HepG2 (cell line): ENCODE results near the gene SRCIN1. TPM values are rescaled to one million over a fixed set of nuclear protein-coding genes. Genes with fewer than 3 reads are reported as not detected.
A peak's percentile ranks its signal among the peaks of the same experiment; 100 is the strongest.

Experiments
- ATAC-seq: fragments of 200-7000 bp; cut with Tn5 transposase; 3 replicates; pipeline ENCODE4 v1.9.1; 2020; ENCODE audit warnings: mild to moderate bottlenecking, moderate library complexity
- BruUV-seq: library from RNA; stranded (reverse); fragments of 400-500 nt; replicated peaks from 2 replicates; lab custom pipeline; 2021; lab: Mats Ljungman, UMichigan
- CTCF ChIA-PET: fragments of 300-600 bp; formaldehyde crosslinking; extraction: SDS; loops from one replicate; lab custom pipeline; 2021; ENCODE audit warnings: low total read pairs, inconsistent platforms, low intra/inter-chr PET ratio; lab: Yijun Ruan, JAX
- POLR2A ChIA-PET: fragments of 350-600 bp; sonication (Branson Sonifier 250); formaldehyde crosslinking; loops from one replicate; lab custom pipeline; 2020; ENCODE audit warnings: antibody characterized with exemption, inconsistent platforms; lab: Yijun Ruan, JAX
- DNase-seq: peaks from one replicate; pipeline ENCODE4 v3.0.0-alpha.2; 2015; ENCODE audit warnings: low spot score
- FAIRE-seq: peaks from 3 replicates; lab custom pipeline; 2011; peaks lifted over from hg19 to GRCh38; lab: Jason Lieb, UNC
- H2AFZ ChIP-seq: one replicate; pipeline ENCODE4 v1.6.1; 2011; ENCODE audit warnings: low read length, inconsistent platforms
- H3K27ac ChIP-seq: fragments of 300-600 bp; 3 replicates; pipeline ENCODE4 v1.8.0; 2011; ENCODE audit warnings: mixed run types, mild to moderate bottlenecking, mixed read lengths, low read length, inconsistent platforms; ENCODE audit not compliant: insufficient read depth; ENCODE audit errors: extremely low read length
- H3K27me3 ChIP-seq, 2 experiments: fragments of 200-600 bp in 1 of 2; 2 replicates in 1 of 2; 3 replicates in 1 of 2; pipeline versions ENCODE4 v1.6.0 to v1.8.0; 2011; ENCODE audit warnings: low read length in 2 of 2, mild to moderate bottlenecking in 2 of 2, moderate library complexity in 2 of 2, inconsistent platforms in 1 of 2; ENCODE audit not compliant: insufficient read depth in 2 of 2, control insufficient read depth in 1 of 2
- H3K36me3 ChIP-seq, 2 experiments: fragments of 200-600 bp in 1 of 2; replicated peaks in 1 of 2; 2 replicates in 1 of 2; 3 replicates in 1 of 2; pipeline versions ENCODE4 v1.5.1 to v1.8.0; 2011; ENCODE audit warnings: low read length in 2 of 2, inconsistent platforms in 1 of 2; ENCODE audit not compliant: insufficient read depth in 2 of 2, control insufficient read depth in 1 of 2
- H3K4me1 ChIP-seq: 2 replicates; pipeline ENCODE4 v1.5.1; 2012; ENCODE audit warnings: low read length, inconsistent platforms; ENCODE audit not compliant: insufficient read depth
- H3K4me2 ChIP-seq: 2 replicates; pipeline ENCODE4 v1.6.0; 2011; ENCODE audit warnings: low read depth, low read length, inconsistent platforms
- H3K4me3 ChIP-seq, 3 experiments: fragments of 200-600 bp in 1 of 3; sonication (generic), shearing (Covaris generic) in 1 of 3; replicated peaks in 1 of 3; 2 replicates each; pipeline ENCODE4 v1.5.1; 2011 to 2016; ENCODE audit warnings: low read length in 3 of 3, inconsistent platforms in 2 of 3, low read depth in 2 of 3, mild to moderate bottlenecking in 2 of 3, control low read depth in 1 of 3, mixed read lengths in 1 of 3; ENCODE audit not compliant: insufficient read depth in 1 of 3
- H3K79me2 ChIP-seq: one replicate; pipeline ENCODE4 v1.6.1; 2011; ENCODE audit warnings: low read length, inconsistent platforms; ENCODE audit not compliant: insufficient read depth
- H3K9ac ChIP-seq: 2 replicates; pipeline ENCODE4 v1.6.0; 2011; ENCODE audit warnings: mild to moderate bottlenecking, low read depth, low read length, inconsistent platforms; ENCODE audit not compliant: insufficient read depth
- H3K9me3 ChIP-seq: 2 replicates; pipeline ENCODE4 v1.5.1; 2012; ENCODE audit warnings: mild to moderate bottlenecking, low read length
- H4K20me1 ChIP-seq: 2 replicates; pipeline ENCODE4 v1.6.0; 2011; ENCODE audit warnings: inconsistent platforms, mild to moderate bottlenecking, low read length, moderate library complexity; ENCODE audit not compliant: insufficient read depth
- AKAP8 ChIP-seq: sonication (generic); formaldehyde crosslinking; IDR thresholded peaks from 2 replicates; pipeline ENCODE4 v1.5.1; 2020; ENCODE audit warnings: mild to moderate bottlenecking, missing genetic modification reagents
- DNMT3B ChIP-seq: conservative IDR thresholded peaks from 2 replicates; pipeline ENCODE4 v1.6.1; 2016; ENCODE audit warnings: missing biosample characterization, control low read depth
- FOXP1 ChIP-seq, 2 experiments: fragments of 450-650 bp in 1 of 2; IDR thresholded peaks; 2 replicates each; pipeline ENCODE4 v1.6.1; 2017 to 2018; ENCODE audit warnings: antibody characterized with exemption in 1 of 2
- KAT8 ChIP-seq: IDR thresholded peaks from 2 replicates; pipeline ENCODE4 v1.6.1; 2016; ENCODE audit warnings: missing genetic modification reagents, missing compliant biosample characterization
- KDM5B ChIP-seq: sonication (generic); formaldehyde crosslinking; IDR thresholded peaks from 2 replicates; pipeline ENCODE4 v1.4.0; 2020; ENCODE audit warnings: missing genetic modification reagents, mild to moderate bottlenecking, borderline replicate concordance
- MAZ ChIP-seq, 2 experiments: sonication (generic) in 1 of 2; formaldehyde crosslinking in 1 of 2; IDR thresholded peaks; 2 replicates each; pipeline versions ENCODE4 v1.5.0 to v1.6.1; 2012 to 2020; ENCODE audit warnings: low read depth in 2 of 2, mild to moderate bottlenecking in 2 of 2, borderline replicate concordance in 1 of 2, improper control_type of control experiment in 1 of 2, low read length in 1 of 2, missing genetic modification reagents in 1 of 2, moderate library complexity in 1 of 2
- NONO ChIP-seq, 2 experiments: fragments of 450-650 bp in 1 of 2; sonication (generic) in 1 of 2; formaldehyde crosslinking in 1 of 2; IDR thresholded peaks in 1 of 2; conservative IDR thresholded peaks in 1 of 2; 2 replicates each; pipeline versions ENCODE4 v1.6.1 to v1.8.0; 2017 to 2022; ENCODE audit warnings: mild to moderate bottlenecking in 1 of 2, missing genetic modification reagents in 1 of 2, moderate library complexity in 1 of 2
- PLRG1 ChIP-seq: fragments of 450-650 bp; conservative IDR thresholded peaks from 2 replicates; pipeline ENCODE4 v1.6.1; 2016
- SAFB2 ChIP-seq: sonication (generic); formaldehyde crosslinking; IDR thresholded peaks from 2 replicates; pipeline ENCODE4 v1.5.1; 2020; ENCODE audit warnings: missing genetic modification reagents, low read depth, mild to moderate bottlenecking, borderline replicate concordance
- YEATS4 ChIP-seq: sonication (generic); formaldehyde crosslinking; IDR thresholded peaks from 2 replicates; pipeline ENCODE4 v1.4.0; 2020; ENCODE audit warnings: missing genetic modification reagents, borderline replicate concordance
- ZNF354B ChIP-seq: sonication (generic); formaldehyde crosslinking; IDR thresholded peaks from 2 replicates; pipeline ENCODE4 v1.8.0; 2022; ENCODE audit warnings: mild to moderate bottlenecking, missing genetic modification reagents
- ZNF550 ChIP-seq: sonication (generic); formaldehyde crosslinking; IDR thresholded peaks from 2 replicates; pipeline ENCODE4 v1.4.0; 2020; ENCODE audit warnings: mild to moderate bottlenecking, missing genetic modification reagents, borderline replicate concordance
- ZNF670 ChIP-seq: sonication (generic); formaldehyde crosslinking; IDR thresholded peaks from 2 replicates; pipeline ENCODE4 v1.8.0; 2022; ENCODE audit warnings: mild to moderate bottlenecking, missing genetic modification reagents, borderline replicate concordance
- ZNF776 ChIP-seq: sonication (generic); formaldehyde crosslinking; IDR thresholded peaks from 2 replicates; pipeline ENCODE4 v1.4.0; 2020; ENCODE audit warnings: mild to moderate bottlenecking, missing genetic modification reagents
- WGBS: methylation state at CpG from one replicate; pipeline ENCODE4 v1.1.6; 2017; ENCODE audit warnings: low lambda C conversion rate; 5-methylcytosine and 5-hydroxymethylcytosine counted together
- in situ Hi-C: cut with HindIII; loops from 2 replicates; pipeline ENCODE4 v1.10.0; 2017; ENCODE audit warnings: low pct_unique_long_range_greater_than_20kb; ENCODE audit not compliant: extremely low pct_ligation_motif_present
- intact Hi-C: fragments of 100-400 bp; cut with micrococcal nuclease; formaldehyde crosslinking; loops from one replicate; pipeline ENCODE4 v1.10.0; 2022; ENCODE audit not compliant: unreplicated experiment
- polyA plus RNA-seq, 8 experiments: library from polyadenylated mRNA; depleted of rRNA in 3 of 8; stranded (reverse) in 7 of 8; unstranded in 1 of 8; fragments of >200 nt; fragmentation: Illumina TruSeq in 4 of 8; extraction: Trizol in 4 of 8; gene quantifications; 2 replicates each; pipeline versions ENCODE4 v1.2.1 to v1.2.3, GENCODE V29; 2011 to 2016; ENCODE audit warnings: low read depth in 4 of 8, missing spikeins in 1 of 8, mixed read lengths in 1 of 8; ENCODE audit not compliant: insufficient read depth in 1 of 8
- total RNA-seq, 5 experiments: library from RNA; depleted of rRNA; stranded (reverse); fragments of >200 nt; fragmentation: Illumina TruSeq; extraction: Trizol; gene quantifications; 2 replicates each; pipeline ENCODE4 v1.2.3, GENCODE V29; 2016; ENCODE audit warnings: low read depth in 1 of 5
- TF ChIP-seq, protein P1 (sequence below): sonication (generic); formaldehyde crosslinking; IDR thresholded peaks from 2 replicates; pipeline ENCODE4 v1.4.0; 2020; ENCODE audit warnings: mild to moderate bottlenecking, missing genetic modification reagents
- TF ChIP-seq, protein P2 (sequence below): IDR thresholded peaks from 2 replicates; pipeline ENCODE4 v1.6.1; 2016; ENCODE audit warnings: control low read depth

The SRCIN1 gene
- total and polyA plus RNA-seq, 2 of the 13 experiments (the other 11 are each of a cell fraction or from before 2014, with no cell fraction given): 1.2 to 9.6 TPM

DNA sequence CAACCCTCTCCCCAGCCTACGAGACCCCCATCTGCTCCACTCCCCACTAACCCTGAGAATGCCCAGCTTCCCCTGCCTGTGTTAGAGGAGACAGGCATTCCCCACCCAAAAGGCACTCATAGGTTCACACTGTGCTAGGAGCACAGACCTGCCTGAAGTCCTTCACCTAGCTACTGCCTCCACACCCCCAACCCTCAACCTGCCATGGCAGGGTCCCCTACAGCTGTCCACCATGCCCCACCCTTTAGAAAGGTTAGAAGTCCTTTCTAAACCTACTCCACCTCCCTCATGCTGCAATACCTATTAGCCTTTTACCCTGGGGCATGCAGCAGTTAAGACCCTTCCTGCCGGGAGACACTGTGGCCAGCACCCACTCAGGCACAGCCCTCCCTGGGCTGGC is 9.1 kb downstream of the SRCIN1 start:
- Histone ChIP-seq H3K4me1 (peaks cover 72% of the 10 kb centered on the region), H3K4me3 (no peak overlapping the region), H3K36me3 (no peaks in the 10 kb centered on the region), H4K20me1 (peaks cover 9% of the 10 kb centered on the region; the same call in 1 of the 2 replicates), H3K27ac (no peak overlapping the region), H3K27me3 (no peaks in the 10 kb centered on the region), H3K4me2 (no peak overlapping the region; the same call in 1 of the 2 replicates), H3K79me2 (no peaks in the 10 kb centered on the region), H3K9ac (no peak overlapping the region), H3K9me3 (no peaks in the 10 kb centered on the region), H2AFZ (no peak overlapping the region)
- BruUV-seq: no TSS peak
- ChIA-PET POLR2A (interaction anchor here (1.0 to 13.7 kb wide), 4 partner anchors 9 to 67 kb away, joined by 3 to 208 read pairs (median 13); partner anchors contain the start of gene SRCIN1), CTCF (no interaction called here)
- TF ChIP-seq KAT8 (CRISPR knock-in tag) (no peak), MAZ (IDR thresholded peaks at IDR 0.05; ENCODE audit: borderline replicate concordance, low read depth, low read length) (no peak), MAZ (CRISPR knock-in tag; IDR thresholded peaks at IDR 0.05; ENCODE audit: low read depth) (no peak), ZNF550 (CRISPR knock-in tag) (no peak), YEATS4 (CRISPR knock-in tag) (no peak), DNMT3B (no peak), KDM5B (CRISPR knock-in tag) (0 out of 2 replicates have a peak, but pooled peaks have one; percentile 24), ZNF776 (CRISPR knock-in tag) (0 out of 2 replicates have a peak, but pooled peaks have one; percentile 36), PLRG1 (no peak), AKAP8 (CRISPR knock-in tag) (peak; percentile 96), ZNF670 (CRISPR knock-in tag) (no peak), FOXP1 (IDR thresholded peaks at IDR 0.05) (no peak), FOXP1 (CRISPR knock-in tag; IDR thresholded peaks at IDR 0.05) (no peak), SAFB2 (CRISPR knock-in tag) (no peak), ZNF354B (CRISPR knock-in tag) (no peak), NONO (IDR thresholded peaks at IDR 0.05) (no peak), NONO (CRISPR knock-in tag; conservative IDR thresholded peaks at IDR 0.05) (0 out of 2 replicates have a peak, but pooled peaks have one; percentile 25)
- TF ChIP-seq, protein P1, sequence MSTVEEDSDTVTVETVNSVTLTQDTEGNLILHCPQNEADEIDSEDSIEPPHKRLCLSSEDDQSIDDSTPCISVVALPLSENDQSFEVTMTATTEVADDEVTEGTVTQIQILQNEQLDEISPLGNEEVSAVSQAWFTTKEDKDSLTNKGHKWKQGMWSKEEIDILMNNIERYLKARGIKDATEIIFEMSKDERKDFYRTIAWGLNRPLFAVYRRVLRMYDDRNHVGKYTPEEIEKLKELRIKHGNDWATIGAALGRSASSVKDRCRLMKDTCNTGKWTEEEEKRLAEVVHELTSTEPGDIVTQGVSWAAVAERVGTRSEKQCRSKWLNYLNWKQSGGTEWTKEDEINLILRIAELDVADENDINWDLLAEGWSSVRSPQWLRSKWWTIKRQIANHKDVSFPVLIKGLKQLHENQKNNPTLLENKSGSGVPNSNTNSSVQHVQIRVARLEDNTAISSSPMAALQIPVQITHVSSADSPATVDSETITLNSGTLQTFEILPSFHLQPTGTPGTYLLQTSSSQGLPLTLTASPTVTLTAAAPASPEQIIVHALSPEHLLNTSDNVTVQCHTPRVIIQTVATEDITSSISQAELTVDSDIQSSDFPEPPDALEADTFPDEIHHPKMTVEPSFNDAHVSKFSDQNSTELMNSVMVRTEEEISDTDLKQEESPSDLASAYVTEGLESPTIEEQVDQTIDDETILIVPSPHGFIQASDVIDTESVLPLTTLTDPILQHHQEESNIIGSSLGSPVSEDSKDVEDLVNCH (CRISPR knock-in tag): no peak
- TF ChIP-seq, protein P2, sequence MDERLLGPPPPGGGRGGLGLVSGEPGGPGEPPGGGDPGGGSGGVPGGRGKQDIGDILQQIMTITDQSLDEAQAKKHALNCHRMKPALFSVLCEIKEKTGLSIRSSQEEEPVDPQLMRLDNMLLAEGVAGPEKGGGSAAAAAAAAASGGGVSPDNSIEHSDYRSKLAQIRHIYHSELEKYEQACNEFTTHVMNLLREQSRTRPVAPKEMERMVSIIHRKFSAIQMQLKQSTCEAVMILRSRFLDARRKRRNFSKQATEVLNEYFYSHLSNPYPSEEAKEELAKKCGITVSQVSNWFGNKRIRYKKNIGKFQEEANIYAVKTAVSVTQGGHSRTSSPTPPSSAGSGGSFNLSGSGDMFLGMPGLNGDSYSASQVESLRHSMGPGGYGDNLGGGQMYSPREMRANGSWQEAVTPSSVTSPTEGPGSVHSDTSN (CRISPR knock-in tag): no peak
- FAIRE-seq: no peak
- DNase-seq: no peak
- in situ Hi-C loops (no loop called here), intact Hi-C loops (no loop called here)
- WGBS: 49% methylated on average over 2 of the region's 2 CpGs
- no peak for ATAC-seq
